Liver (tissue), 9 donors: ENCODE data around the gene GSK3B. TPM values are rescaled to one million over a fixed set of nuclear protein-coding genes. Genes with fewer than 3 reads are reported as not detected.
A peak's percentile ranks its signal among the peaks of the same experiment; 100 is the strongest.

Source experiments
- DNase-seq: peaks from one replicate; pipeline ENCODE4 v3.0.0-alpha.2; 2017; ENCODE audit warnings: low spot score
- H3K27ac ChIP-seq, 2 donors: one replicate each; pipeline ENCODE4 v1.7.0; 2013; ENCODE audit warnings: inconsistent platforms in 2 of 2, low read length in 2 of 2, control low read depth in 1 of 2, low read depth in 1 of 2, mild to moderate bottlenecking in 1 of 2
- H3K27me3 ChIP-seq, 4 donors: one replicate each; pipeline versions ENCODE4 v1.6.1 to v1.7.0; 2013; ENCODE audit warnings: low read length in 3 of 4, inconsistent platforms in 1 of 4, mild to moderate bottlenecking in 1 of 4, moderate library complexity in 1 of 4; ENCODE audit not compliant: control insufficient read depth in 4 of 4, insufficient read depth in 4 of 4
- H3K36me3 ChIP-seq, 4 donors: one replicate each; pipeline versions ENCODE4 v1.6.1 to v1.7.0; 2013; ENCODE audit warnings: low read length in 3 of 4, mild to moderate bottlenecking in 3 of 4, low read depth in 1 of 4, moderate library complexity in 1 of 4; ENCODE audit not compliant: control insufficient read depth in 4 of 4, insufficient read depth in 3 of 4
- H3K4me1 ChIP-seq, 4 donors: one replicate each; pipeline versions ENCODE4 v1.6.1 to v1.7.0; 2013; ENCODE audit warnings: low read length in 3 of 4, mild to moderate bottlenecking in 3 of 4, moderate library complexity in 1 of 4; ENCODE audit not compliant: control insufficient read depth in 4 of 4, insufficient read depth in 4 of 4
- H3K4me3 ChIP-seq, 3 donors: one replicate each; pipeline versions ENCODE4 v1.6.1 to v1.7.0; 2013; ENCODE audit warnings: low read length in 3 of 3, control low read depth in 1 of 3, low read depth in 1 of 3, mild to moderate bottlenecking in 1 of 3
- H3K9ac ChIP-seq, 2 donors: one replicate each; pipeline ENCODE4 v1.7.0; 2013; ENCODE audit warnings: low read length in 2 of 2, mild to moderate bottlenecking in 2 of 2, moderate library complexity in 2 of 2, control low read depth in 1 of 2, low read depth in 1 of 2
- H3K9me3 ChIP-seq, 4 donors: one replicate each; pipeline versions ENCODE4 v1.6.1 to v1.7.0; 2013; ENCODE audit warnings: low read length in 3 of 4; ENCODE audit not compliant: control insufficient read depth in 4 of 4
- CTCF ChIP-seq: fragments of 150-350 bp; IDR thresholded peaks from 2 replicates; pipeline ENCODE4 v1.5.1; 2017; ENCODE audit warnings: improper control_type of control experiment, low read depth, low read length; ENCODE audit not compliant: missing input control
- EGR1 ChIP-seq, 2 donors: IDR thresholded peaks; 2 replicates each; pipeline ENCODE4 v1.6.1; 2016 to 2018; ENCODE audit warnings: antibody characterized with exemption in 2 of 2, low read depth in 2 of 2
- FOXA1 ChIP-seq: IDR thresholded peaks from 2 replicates; pipeline ENCODE4 v1.6.1; 2016; ENCODE audit warnings: antibody characterized with exemption
- FOXA2 ChIP-seq: IDR thresholded peaks from 2 replicates; pipeline ENCODE4 v1.6.1; 2016; ENCODE audit warnings: antibody characterized with exemption
- HNF4A ChIP-seq, 2 donors: conservative IDR thresholded peaks; 2 replicates each; pipeline ENCODE4 v1.6.1; 2016; ENCODE audit warnings: antibody characterized with exemption in 2 of 2, mild to moderate bottlenecking in 2 of 2
- HNF4G ChIP-seq: IDR thresholded peaks from 2 replicates; pipeline ENCODE4 v1.6.1; 2016; ENCODE audit warnings: antibody characterized with exemption
- JUND ChIP-seq, 2 donors: IDR thresholded peaks; 2 replicates each; pipeline ENCODE4 v1.6.1; 2016; ENCODE audit warnings: antibody characterized with exemption in 2 of 2
- MAX ChIP-seq: IDR thresholded peaks from 2 replicates; pipeline ENCODE4 v1.6.1; 2016; ENCODE audit warnings: antibody characterized with exemption
- NR2F2 ChIP-seq: IDR thresholded peaks from 2 replicates; pipeline ENCODE4 v1.6.1; 2016; ENCODE audit warnings: antibody characterized with exemption
- RAD21 ChIP-seq, 2 donors: IDR thresholded peaks; 2 replicates each; pipeline ENCODE4 v1.6.1; 2016; ENCODE audit warnings: antibody characterized with exemption in 2 of 2, mild to moderate bottlenecking in 2 of 2
- REST ChIP-seq: IDR thresholded peaks from 2 replicates; pipeline ENCODE4 v1.6.1; 2016; ENCODE audit warnings: antibody characterized with exemption, mild to moderate bottlenecking
- RXRA ChIP-seq, 2 donors: IDR thresholded peaks; 2 replicates each; pipeline ENCODE4 v1.6.1; 2017 to 2018; ENCODE audit warnings: antibody characterized with exemption in 2 of 2, mild to moderate bottlenecking in 1 of 2
- SP1 ChIP-seq: IDR thresholded peaks from 2 replicates; pipeline ENCODE4 v1.6.1; 2018; ENCODE audit warnings: antibody characterized with exemption, mild to moderate bottlenecking
- TAF1 ChIP-seq: conservative IDR thresholded peaks from 2 replicates; pipeline ENCODE4 v1.6.1; 2016; ENCODE audit warnings: antibody characterized with exemption, mild to moderate bottlenecking
- YY1 ChIP-seq: IDR thresholded peaks from 2 replicates; pipeline ENCODE4 v1.6.1; 2016; ENCODE audit warnings: antibody characterized with exemption, mild to moderate bottlenecking
- ZBTB33 ChIP-seq: IDR thresholded peaks from 2 replicates; pipeline ENCODE4 v1.6.1; 2016; ENCODE audit warnings: antibody characterized with exemption
- WGBS: extraction: QIAGEN DNeasy Blood & Tissue Kit; methylation state at CpG from one replicate; pipeline ENCODE4 v1.1.7; 2013; 5-methylcytosine and 5-hydroxymethylcytosine counted together
- polyA plus RNA-seq, 2 donors: library from polyadenylated mRNA; stranded (reverse) in 1 of 2; unstranded in 1 of 2; fragments of 200-250 nt in 1 of 2; fragments of >200 nt in 1 of 2; fragmentation: Nextera tagmentation in 1 of 2; extraction: Ambion mirVana in 1 of 2; gene quantifications; one replicate each; pipeline versions ENCODE4 v1.2.1 to v1.2.3, GENCODE V29; 2013 to 2015
- total RNA-seq, 2 donors: library from RNA; depleted of rRNA; stranded (reverse); fragments of >200 nt; gene quantifications; one replicate each; pipeline ENCODE4 v1.2.3, GENCODE V29; 2014
- donor health status: healthy.
- donor health status: healthy.
- donor health status: healthy.
- donor health status: healthy.
- donor health status: healthy.

The GSK3B gene
- total and polyA plus RNA-seq, 4 donors: 10.5 to 20.8 (median 18.5) TPM

GRCh38 chr3:120102674-120103073, 8.4 kb upstream of the GSK3B start:
- DNase-seq: no peak
- TF ChIP-seq REST (no peak), CTCF (peak; percentile 17), FOXA1 (no peak), FOXA2 (peak; percentile 73), ZBTB33 (no peak), MAX (no peak), HNF4A (conservative IDR thresholded peaks at IDR 0.05) (peak in 1 of 2 donors; percentile 16), EGR1 (IDR thresholded peaks at IDR 0.05; ENCODE audit: low read depth in 2 of 2) (no peak), RAD21 (IDR thresholded peaks at IDR 0.05) (peak in 1 of 2 donors; percentile 41), JUND (IDR thresholded peaks at IDR 0.05) (no peak), SP1 (no peak), NR2F2 (no peak), YY1 (peak; percentile 27), TAF1 (no peak), RXRA (IDR thresholded peaks at IDR 0.05) (peak in 1 of 2 donors; percentile 21)
- H3K9me3 ChIP-seq: no peaks in the 10 kb centered on the region
- H3K9ac ChIP-seq: no peak overlapping the region
- peaks cover 0 to 2% (median 1%) of the 10 kb centered on the region in 4 donors for H3K36me3 ChIP-seq
- no peak overlapping the region for H3K4me3 ChIP-seq
- no peaks in the 10 kb centered on the region for H3K27me3 ChIP-seq
- peaks cover 0 to 9% (median 7%) of the 10 kb centered on the region in 4 donors for H3K4me1 ChIP-seq
- H3K27ac ChIP-seq: no peak overlapping the region
- 67% methylated on average over 3 of the region's 3 CpGs for WGBS

- no peaks in the 10 kb centered on the region for H3K27me3 ChIP-seq
- peaks cover 0 to 2% (median 1%) of the 10 kb centered on the region in 4 donors for H3K36me3 ChIP-seq
- WGBS: 74% methylated on average over 3 of the region's 3 CpGs
- H3K9me3 ChIP-seq: no peaks in the 10 kb centered on the region
- no peak overlapping the region for H3K9ac ChIP-seq
- DNase-seq: no peak
- peaks cover 0 to 10% (median 7%) of the 10 kb centered on the region in 4 donors for H3K4me1 ChIP-seq
- H3K27ac ChIP-seq: no peak overlapping the region
- H3K4me3 ChIP-seq: no peak overlapping the region
- TF ChIP-seq SP1 (no peak), REST (no peak), FOXA2 (no peak), CTCF (no peak), HNF4G (no peak), NR2F2 (no peak), EGR1 (IDR thresholded peaks at IDR 0.05; ENCODE audit: low read depth in 2 of 2) (no peak), ZBTB33 (no peak), RXRA (IDR thresholded peaks at IDR 0.05) (no peak)
These were observed 8.0 kb upstream of the GSK3B start for GRCh38 chr3:120102232-120102631.
